ENCODE data around the gene TRDN. TPM values are rescaled to one million over a fixed set of nuclear protein-coding genes. Genes with fewer than 3 reads are reported as not detected.

The TRDN gene
- total RNA-seq, 1 donor from 2014 or later = not detected

- DNase-seq (no peak), ATAC-seq (no peak)
- H3K27ac ChIP-seq = no peak overlapping the region
- H3K4me3 ChIP-seq = no peak overlapping the region
- H3K9me3 ChIP-seq = no peaks in the 10 kb centered on the region
- no peaks in the 10 kb centered on the region for H3K36me3 ChIP-seq
- no peaks in the 10 kb centered on the region for H3K27me3 ChIP-seq (ENCODE audit: low read depth)
- no peak for TF ChIP-seq CTCF (IDR thresholded peaks at IDR 0.05)
- H3K4me1 ChIP-seq = no peaks in the 10 kb centered on the region
- intact Hi-C loops (cut with DNase I) = no loop called here
Observed at GRCh38 chr6:123509112-123509511, 127.6 kb downstream of the TRDN start.

GRCh38 chr6:123508290-123508689 is 128.5 kb downstream of the TRDN start:
- no peak overlapping the region for H3K4me3 ChIP-seq
- H3K36me3 ChIP-seq = no peaks in the 10 kb centered on the region
- ATAC-seq (no peak), DNase-seq (no peak)
- H3K27ac ChIP-seq = no peak overlapping the region
- no peaks in the 10 kb centered on the region for H3K4me1 ChIP-seq
- no peaks in the 10 kb centered on the region for H3K27me3 ChIP-seq (ENCODE audit: low read depth)
- intact Hi-C loops (cut with DNase I) = no loop called here
- TF ChIP-seq CTCF (IDR thresholded peaks at IDR 0.05) = no peak
- H3K9me3 ChIP-seq = no peaks in the 10 kb centered on the region

GRCh38 chr6:123507582-123507981 is 129.2 kb downstream of the TRDN start:
- H3K4me1 ChIP-seq = no peaks in the 10 kb centered on the region
- no peak overlapping the region for H3K4me3 ChIP-seq
- no peak for TF ChIP-seq CTCF (IDR thresholded peaks at IDR 0.05)
- DNase-seq (no peak), ATAC-seq (no peak)
- no peaks in the 10 kb centered on the region for H3K27me3 ChIP-seq (ENCODE audit: low read depth)
- H3K36me3 ChIP-seq = no peaks in the 10 kb centered on the region
- no peaks in the 10 kb centered on the region for H3K9me3 ChIP-seq
- intact Hi-C loops (cut with DNase I) = no loop called here
- no peak overlapping the region for H3K27ac ChIP-seq

GRCh38 chr6:123503619-123504018 is 133.1 kb downstream of the TRDN start:
- Histone ChIP-seq H3K27ac (no peak overlapping the region), H3K4me1 (no peaks in the 10 kb centered on the region), H3K27me3 (ENCODE audit: low read depth) (no peaks in the 10 kb centered on the region), H3K36me3 (no peaks in the 10 kb centered on the region), H3K9me3 (no peaks in the 10 kb centered on the region), H3K4me3 (no peak overlapping the region)
- intact Hi-C loops (cut with DNase I) = no loop called here
- ATAC-seq (no peak), DNase-seq (no peak)
- no peak for TF ChIP-seq CTCF (IDR thresholded peaks at IDR 0.05)

GRCh38 chr6:123497025-123497424 is 139.7 kb downstream of the TRDN start:
- no peak overlapping the region for H3K27ac ChIP-seq
- no peaks in the 10 kb centered on the region for H3K36me3 ChIP-seq
- intact Hi-C loops (cut with DNase I) = no loop called here
- TF ChIP-seq CTCF (IDR thresholded peaks at IDR 0.05) = no peak
- no peaks in the 10 kb centered on the region for H3K4me1 ChIP-seq
- no peaks in the 10 kb centered on the region for H3K9me3 ChIP-seq
- DNase-seq = no peak
- H3K27me3 ChIP-seq (ENCODE audit: low read depth) = no peaks in the 10 kb centered on the region
- H3K4me3 ChIP-seq = no peak overlapping the region
- no peak for ATAC-seq

- Histone ChIP-seq H3K36me3 (no peaks in the 10 kb centered on the region), H3K27me3 (ENCODE audit: low read depth) (no peaks in the 10 kb centered on the region), H3K4me3 (no peak overlapping the region), H3K4me1 (no peaks in the 10 kb centered on the region), H3K27ac (no peak overlapping the region), H3K9me3 (no peaks in the 10 kb centered on the region)
- ATAC-seq (no peak), DNase-seq (no peak)
- no peak for TF ChIP-seq CTCF (IDR thresholded peaks at IDR 0.05)
- intact Hi-C loops (cut with DNase I) = no loop called here
Observed at GRCh38 chr6:123489589-123489988, 147.2 kb downstream of the TRDN start.
